ENCODE data around the gene ZNF653. TPM values are rescaled to one million over a fixed set of nuclear protein-coding genes. Genes with fewer than 3 reads are reported as not detected.

ZNF653 gene, protein sequence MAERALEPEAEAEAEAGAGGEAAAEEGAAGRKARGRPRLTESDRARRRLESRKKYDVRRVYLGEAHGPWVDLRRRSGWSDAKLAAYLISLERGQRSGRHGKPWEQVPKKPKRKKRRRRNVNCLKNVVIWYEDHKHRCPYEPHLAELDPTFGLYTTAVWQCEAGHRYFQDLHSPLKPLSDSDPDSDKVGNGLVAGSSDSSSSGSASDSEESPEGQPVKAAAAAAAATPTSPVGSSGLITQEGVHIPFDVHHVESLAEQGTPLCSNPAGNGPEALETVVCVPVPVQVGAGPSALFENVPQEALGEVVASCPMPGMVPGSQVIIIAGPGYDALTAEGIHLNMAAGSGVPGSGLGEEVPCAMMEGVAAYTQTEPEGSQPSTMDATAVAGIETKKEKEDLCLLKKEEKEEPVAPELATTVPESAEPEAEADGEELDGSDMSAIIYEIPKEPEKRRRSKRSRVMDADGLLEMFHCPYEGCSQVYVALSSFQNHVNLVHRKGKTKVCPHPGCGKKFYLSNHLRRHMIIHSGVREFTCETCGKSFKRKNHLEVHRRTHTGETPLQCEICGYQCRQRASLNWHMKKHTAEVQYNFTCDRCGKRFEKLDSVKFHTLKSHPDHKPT
- 1 to 10 TPM; 2.4 to 3.0 TPM for total RNA-seq

DNA sequence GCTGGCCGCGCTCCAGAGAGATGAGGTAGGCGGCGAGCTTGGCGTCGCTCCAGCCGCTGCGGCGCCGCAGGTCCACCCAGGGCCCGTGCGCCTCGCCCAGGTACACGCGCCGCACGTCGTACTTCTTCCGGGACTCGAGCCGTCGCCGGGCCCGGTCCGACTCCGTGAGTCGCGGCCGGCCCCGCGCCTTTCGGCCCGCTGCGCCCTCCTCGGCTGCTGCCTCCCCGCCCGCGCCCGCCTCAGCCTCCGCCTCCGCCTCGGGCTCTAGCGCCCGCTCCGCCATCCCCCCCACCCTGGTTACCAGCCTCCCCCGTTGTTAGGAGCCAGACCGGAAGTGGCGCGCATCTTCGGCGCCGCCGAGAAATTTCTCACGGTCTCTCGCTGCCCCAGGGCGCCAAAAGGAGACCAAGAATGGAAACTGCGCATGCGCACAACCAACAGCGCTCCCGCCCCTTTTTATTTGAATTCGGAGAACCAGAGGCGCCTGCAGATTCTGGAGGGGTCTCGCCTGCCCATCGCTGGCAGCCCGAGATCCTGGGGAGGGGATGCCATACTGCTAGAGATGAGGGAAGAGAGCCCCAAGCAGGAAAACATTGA, at the start of gene ZNF653:
Gene ZNF653, minus strand, starts transcription at position 336 of the 597 bp plus-strand sequence. Its CDS starts 53 bp downstream, at position 283.

DNA sequence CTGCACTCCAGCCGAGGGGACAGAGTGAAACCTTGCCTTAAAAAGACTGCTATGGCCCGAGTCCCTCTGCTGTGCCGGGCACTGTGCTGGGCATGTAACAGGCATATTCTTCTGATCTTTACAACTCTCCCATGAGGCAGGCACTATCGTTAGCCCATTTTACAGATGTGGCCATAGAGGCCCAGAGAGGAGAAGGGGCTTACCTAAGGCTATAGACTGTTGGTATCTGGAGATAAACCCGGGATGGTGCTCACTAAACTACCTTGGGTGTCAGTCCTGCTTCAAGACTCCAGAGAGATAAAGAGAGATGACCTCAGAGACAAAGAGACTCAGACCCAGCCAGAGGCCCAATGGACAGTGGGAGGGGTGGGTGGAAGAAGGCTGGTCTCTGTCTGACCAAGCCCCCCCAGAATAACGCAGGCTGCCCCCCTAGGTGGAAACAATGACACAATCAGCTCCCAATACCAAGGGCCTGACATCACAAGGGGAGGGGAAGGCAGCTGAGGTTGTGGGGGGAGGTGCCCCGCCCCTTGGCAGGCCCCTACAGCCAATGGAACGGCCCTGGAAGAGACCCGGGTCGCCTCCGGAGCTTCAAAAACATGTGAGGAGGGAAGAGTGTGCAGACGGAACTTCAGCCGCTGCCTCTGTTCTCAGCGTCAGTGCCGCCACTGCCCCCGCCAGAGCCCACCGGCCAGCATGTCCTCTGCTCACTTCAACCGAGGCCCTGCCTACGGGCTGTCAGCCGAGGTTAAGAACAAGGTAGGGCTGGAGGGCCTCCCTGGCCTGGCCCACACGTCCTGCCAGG, 32.8 kb upstream of the ZNF653 start, which contains the start of gene CNN1:
Gene CNN1, plus strand, starts transcription at position 620 of the 805 bp plus-strand sequence. Its CDS starts 77 bp downstream, at position 697.

DNA sequence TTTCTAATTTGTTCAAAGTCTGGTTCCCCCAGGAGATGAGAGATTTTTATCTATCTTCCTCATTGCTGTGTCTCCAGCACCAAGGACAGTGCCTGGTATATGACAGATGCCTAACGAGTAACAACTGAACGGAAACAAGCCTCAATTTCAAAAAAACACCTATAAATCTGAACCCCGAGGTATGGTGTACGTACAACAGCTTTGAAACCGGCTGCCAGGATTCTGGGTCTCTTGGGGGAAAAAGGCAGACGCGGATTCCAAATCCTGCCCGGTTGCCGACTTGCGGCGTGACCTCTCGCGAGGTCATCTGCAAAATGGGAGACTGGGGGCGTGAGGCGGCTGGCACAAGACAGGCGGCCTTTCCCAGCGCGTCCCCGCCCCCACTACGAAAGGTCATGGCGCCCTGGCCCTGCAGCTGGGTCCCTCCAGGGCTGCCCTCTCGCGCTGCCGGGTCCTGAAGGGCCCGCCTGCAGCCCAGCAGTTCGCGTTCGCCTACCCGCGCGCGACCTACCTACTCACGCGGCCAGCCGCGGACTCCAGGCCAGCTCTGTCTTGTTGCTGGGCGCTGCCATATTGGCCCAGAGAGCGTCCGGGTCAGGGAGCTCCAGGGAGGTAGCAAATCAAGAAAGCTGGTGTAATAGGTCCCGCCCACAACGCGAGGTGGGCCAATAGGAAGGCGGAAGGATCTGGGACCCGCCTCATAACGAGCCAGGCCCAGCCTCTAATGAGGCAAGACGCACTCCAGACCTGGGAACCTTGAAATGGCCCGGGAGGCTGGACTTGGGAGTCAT, 23.1 kb upstream of the ZNF653 start, which contains the start of gene ECSIT:
Gene ECSIT, minus strand, starts transcription at position 584 of the 791 bp plus-strand sequence. CDS start 9,964 bp downstream, outside the sequence.

DNA sequence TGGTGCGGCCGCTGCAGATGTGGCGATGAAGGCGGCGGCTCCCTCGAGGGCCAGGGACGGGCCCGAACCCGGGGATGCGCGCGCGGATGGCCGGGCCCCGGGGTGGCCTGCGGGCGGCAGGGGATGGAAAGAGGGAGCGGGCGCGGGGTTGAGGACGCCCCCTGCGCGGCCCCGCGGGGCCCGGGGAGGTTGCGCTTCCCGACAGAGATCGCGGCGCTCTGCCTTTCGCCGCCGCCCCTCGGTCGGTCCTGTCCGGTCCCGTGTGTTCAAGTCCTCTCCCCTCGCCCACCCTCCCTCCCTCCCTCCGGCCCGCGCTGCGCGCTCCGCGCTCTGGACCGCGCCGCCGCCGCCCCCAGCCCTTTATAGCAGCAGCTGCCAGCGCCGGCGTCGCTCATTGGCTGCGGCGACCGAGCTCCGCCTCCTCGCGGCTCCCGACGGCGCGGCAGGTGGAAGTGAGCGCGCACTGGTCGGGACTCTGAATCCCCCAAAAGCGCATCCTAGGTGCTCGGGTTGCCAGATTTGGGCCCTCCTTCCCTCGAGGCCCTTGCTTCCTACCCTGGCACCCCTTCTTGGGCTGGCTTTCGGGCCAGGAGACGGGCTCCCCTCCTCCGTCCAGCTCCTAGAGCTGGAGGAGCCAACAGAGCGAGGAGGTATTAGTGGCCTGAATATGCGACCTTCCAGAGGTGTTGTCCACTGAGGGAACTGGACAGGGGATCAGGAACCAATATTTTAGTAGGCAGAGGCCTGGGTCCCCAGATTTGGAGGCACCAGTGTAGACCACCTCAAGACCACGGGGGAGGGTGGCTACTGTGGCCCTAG, 24.7 kb downstream of the ZNF653 start, which contains the start of gene ELAVL3:
Gene ELAVL3, minus strand, starts transcription at position 332 of the 819 bp plus-strand sequence. CDS start 438 bp downstream, outside the sequence.

DNA sequence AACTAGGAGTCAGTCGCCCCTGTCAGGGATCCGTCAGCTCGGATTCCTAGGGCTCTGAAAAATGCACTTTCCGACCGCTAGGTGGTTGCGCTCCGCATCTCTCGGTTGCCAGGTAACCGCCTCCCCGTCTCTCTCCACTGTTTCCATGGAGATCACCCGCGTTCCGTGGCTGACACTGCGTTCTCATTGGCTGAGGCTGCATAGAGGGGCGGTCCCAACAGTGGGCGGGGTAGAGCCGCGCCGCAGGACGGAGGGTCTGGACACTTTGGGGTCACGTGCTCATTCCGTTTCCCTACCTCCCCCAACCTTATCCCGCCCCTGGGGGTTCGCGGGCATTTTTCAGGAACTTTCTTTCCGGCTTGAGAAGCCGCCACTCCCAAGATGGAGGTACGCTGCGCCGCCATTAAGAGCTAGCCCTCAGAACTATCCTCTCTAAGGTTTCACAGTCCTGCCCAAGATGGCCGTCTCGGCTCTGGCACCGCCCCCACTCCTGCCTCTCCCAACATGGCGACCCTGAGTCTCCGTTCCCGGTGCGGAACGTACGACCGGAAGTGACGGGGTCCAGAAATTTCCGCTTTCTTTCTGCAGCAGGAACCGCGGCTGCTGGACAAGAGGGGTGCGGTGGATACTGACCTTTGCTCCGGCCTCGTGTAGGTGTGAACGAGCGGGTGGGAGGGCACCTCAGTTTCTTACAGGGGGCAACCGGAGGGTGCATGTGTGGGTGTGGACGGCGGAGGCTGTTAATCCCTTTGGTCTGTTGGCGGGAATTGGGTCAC, 70.4 kb downstream of the ZNF653 start, which contains the start of the genes ODAD3 and PRKCSH:
Gene ODAD3, minus strand, starts transcription at position 65 of the 776 bp plus-strand sequence. CDS start 105 bp downstream, outside the sequence.
Gene PRKCSH, plus strand, starts transcription at position 579 of the 776 bp plus-strand sequence. CDS start 483 bp downstream, outside the sequence.

Small RNAs within 50 kb of the gene (small RNA-seq; reads per million reads assigned to genes)
- gene MIR7974 (0.09 to 0.23 reads per million in 2 donors), gene RN7SL833P (0 reads per million in 2 donors)

Other genes starting within 250 kb of the ZNF653 start
- 1 to 10 TPM; 5.7 to 7.6 TPM for gene DOCK6, start 243.3 kb downstream of the ZNF653 start, total RNA-seq
- not detected for gene TSPAN16, start 209.7 kb downstream of the ZNF653 start, total RNA-seq
- gene RAB3D, start 166.2 kb downstream of the ZNF653 start, total RNA-seq, result 1 to 10 TPM; 4.1 to 6.3 TPM
- 100 to 1,000 TPM in 1 of 2 donors, 10 to 100 TPM in 1; 99.9 to 142 TPM for gene TMEM205, start 159.6 kb downstream of the ZNF653 start, total RNA-seq
- 1 to 10 TPM; 4.7 to 9.6 TPM for gene CCDC159, start 159.3 kb downstream of the ZNF653 start, total RNA-seq
- 1 to 10 TPM; 6.5 to 6.7 TPM for gene PLPPR2, start 150.4 kb downstream of the ZNF653 start, total RNA-seq
- gene SWSAP1, start 131.2 kb downstream of the ZNF653 start, total RNA-seq, result 1 to 10 TPM; 1.3 to 1.4 TPM
- gene EPOR, start 121.5 kb downstream of the ZNF653 start, total RNA-seq, result 1 to 10 TPM; 7.6 to 8.0 TPM
- gene RGL3, start 86.5 kb downstream of the ZNF653 start, total RNA-seq, result 1 to 10 TPM; 1.3 to 2.4 TPM
- gene ODAD3, start 70.7 kb downstream of the ZNF653 start, total RNA-seq, result not detected
- 100 to 1,000 TPM in 1 of 2 donors, 10 to 100 TPM in 1; 74.7 to 119 TPM for gene PRKCSH, start 70.2 kb downstream of the ZNF653 start, total RNA-seq
- gene ELAVL3, start 24.8 kb downstream of the ZNF653 start, total RNA-seq, result not detected
- 10 to 100 TPM; 25.1 to 40.0 TPM for gene ECSIT, start 23.3 kb upstream of the ZNF653 start, total RNA-seq
- not detected for gene CNN1, start 33.0 kb upstream of the ZNF653 start, total RNA-seq
- 10 to 100 TPM; 43.7 to 52.3 TPM for gene ELOF1, start 53.4 kb upstream of the ZNF653 start, total RNA-seq
- 100 to 1,000 TPM; 133 to 141 TPM for gene ACP5, start 71.8 kb upstream of the ZNF653 start, total RNA-seq
- gene ZNF627, start 91.6 kb upstream of the ZNF653 start, total RNA-seq, result 10 to 100 TPM; 10.3 to 12.3 TPM
- gene ZNF823, start 233.1 kb upstream of the ZNF653 start, total RNA-seq, result 1 to 10 TPM; 8.6 to 8.7 TPM